IMR-90 (cell line): Measurements from ENCODE around the gene TNRC6A. TPM values are rescaled to one million over a fixed set of nuclear protein-coding genes. Genes with fewer than 3 reads are reported as not detected.

ENCODE experiments used
- ATAC-seq: fragments of 200-7000 bp; cut with Tn5 transposase; 2 replicates; pipeline ENCODE4 v1.9.1; 2020; ENCODE audit warnings: low read depth, mild to moderate bottlenecking, moderate library complexity
- BruUV-seq: library from RNA; stranded (reverse); fragments of 400-500 nt; replicated peaks from 2 replicates; lab custom pipeline; 2021; lab: Mats Ljungman, UMichigan
- CTCF ChIA-PET: fragments of 300-600 bp; formaldehyde crosslinking; extraction: SDS; loops from one replicate; lab custom pipeline; 2021; ENCODE audit warnings: antibody characterized with exemption; lab: Yijun Ruan, JAX
- POLR2A ChIA-PET: fragments of 300-600 bp; sonication (Branson Sonifier 250); formaldehyde crosslinking; loops from one replicate; lab custom pipeline; 2022; ENCODE audit warnings: antibody characterized with exemption; ENCODE audit not compliant: unreplicated experiment; lab: Charles Lee
- DNase-seq: peaks from one replicate; pipeline ENCODE4 v3.0.0; 2013
- H2AFZ ChIP-seq: replicated peaks from 2 replicates; pipeline ENCODE3; 2013; ENCODE audit warnings: low read length, mild to moderate bottlenecking; ENCODE audit not compliant: poor library complexity
- H2AK5ac ChIP-seq: 2 replicates; pipeline ENCODE4 v1.6.1; 2013; ENCODE audit warnings: low read depth, low read length, inconsistent platforms
- H2AK9ac ChIP-seq: replicated peaks from 2 replicates; pipeline ENCODE3; 2013; ENCODE audit warnings: mild to moderate bottlenecking, low read depth, low read length, moderate library complexity; ENCODE audit not compliant: poor library complexity
- H2BK120ac ChIP-seq: 2 replicates; pipeline ENCODE4 v1.6.1; 2013; ENCODE audit warnings: low read depth, low read length, inconsistent platforms
- H2BK15ac ChIP-seq: 3 replicates; pipeline ENCODE4 v1.6.1; 2013; ENCODE audit warnings: low read depth, low read length, inconsistent platforms
- H2BK20ac ChIP-seq: 2 replicates; pipeline ENCODE4 v1.6.1; 2013; ENCODE audit warnings: low read depth, mild to moderate bottlenecking, inconsistent platforms, low read length, moderate library complexity
- H2BK5ac ChIP-seq: 2 replicates; pipeline ENCODE4 v1.6.1; 2013; ENCODE audit warnings: mild to moderate bottlenecking, low read depth, low read length, inconsistent platforms; ENCODE audit not compliant: poor library complexity, severe bottlenecking
- H3K14ac ChIP-seq: replicated peaks from 2 replicates; pipeline ENCODE4 v1.6.1; 2013; ENCODE audit warnings: low read depth, low read length, inconsistent platforms
- H3K18ac ChIP-seq: 2 replicates; pipeline ENCODE4 v1.6.1; 2013; ENCODE audit warnings: low read depth, low read length, control low read depth
- H3K23ac ChIP-seq: 2 replicates; pipeline ENCODE4 v1.6.1; 2013; ENCODE audit warnings: low read depth, low read length, inconsistent platforms
- H3K27ac ChIP-seq: 2 replicates; pipeline ENCODE4 v1.5.1; 2013; ENCODE audit warnings: mild to moderate bottlenecking, control low read depth, low read length; ENCODE audit not compliant: insufficient read depth
- H3K27me3 ChIP-seq: 2 replicates; pipeline ENCODE4 v1.6.1; 2013; ENCODE audit warnings: low read length; ENCODE audit not compliant: control insufficient read depth, insufficient read depth
- H3K36me3 ChIP-seq: 2 replicates; pipeline ENCODE4 v1.6.1; 2013; ENCODE audit warnings: low read length, mixed read lengths; ENCODE audit not compliant: control insufficient read depth, insufficient read depth
- H3K4ac ChIP-seq: 2 replicates; pipeline ENCODE4 v1.6.1; 2013; ENCODE audit warnings: low read depth, low read length, inconsistent platforms
- H3K4me1 ChIP-seq: 2 replicates; pipeline ENCODE4 v1.6.1; 2013; ENCODE audit warnings: low read length, mixed read lengths; ENCODE audit not compliant: control insufficient read depth, insufficient read depth
- H3K4me2 ChIP-seq: 2 replicates; pipeline ENCODE4 v1.6.1; 2013; ENCODE audit warnings: low read depth, mild to moderate bottlenecking, control low read depth, low read length, moderate library complexity
- H3K4me3 ChIP-seq: 2 replicates; pipeline ENCODE4 v1.5.1; 2013; ENCODE audit warnings: low read depth, mild to moderate bottlenecking, control low read depth, low read length, moderate library complexity; ENCODE audit not compliant: insufficient read depth
- H3K56ac ChIP-seq: 2 replicates; pipeline ENCODE4 v1.6.1; 2013; ENCODE audit warnings: low read length, inconsistent platforms; ENCODE audit not compliant: insufficient read depth; ENCODE audit errors: extremely low read depth
- H3K79me1 ChIP-seq, 2 experiments: 2 replicates each; pipeline ENCODE4 v1.6.1; 2013; ENCODE audit warnings: low read length in 2 of 2, inconsistent platforms in 1 of 2, low read depth in 1 of 2
- H3K9ac ChIP-seq: 2 replicates; pipeline ENCODE4 v1.6.1; 2013; ENCODE audit warnings: low read depth, low read length, control low read depth
- H3K9me1 ChIP-seq: 2 replicates; pipeline ENCODE4 v1.6.1; 2013; ENCODE audit warnings: low read length, inconsistent platforms; ENCODE audit not compliant: insufficient read depth
- H3K9me3 ChIP-seq: 2 replicates; pipeline ENCODE4 v1.6.1; 2013; ENCODE audit warnings: low read length; ENCODE audit not compliant: control insufficient read depth, insufficient read depth
- H4K20me1 ChIP-seq: 2 replicates; pipeline ENCODE4 v1.6.1; 2013; ENCODE audit warnings: low read length, inconsistent platforms; ENCODE audit not compliant: insufficient read depth
- H4K5ac ChIP-seq: 2 replicates; pipeline ENCODE4 v1.6.1; 2013; ENCODE audit warnings: mild to moderate bottlenecking, low read depth, low read length, control low read depth
- H4K8ac ChIP-seq, 2 experiments: 2 replicates each; pipeline ENCODE4 v1.6.1; 2013; ENCODE audit warnings: low read depth in 2 of 2, low read length in 2 of 2, control low read depth in 1 of 2, inconsistent platforms in 1 of 2
- H4K91ac ChIP-seq: 2 replicates; pipeline ENCODE4 v1.6.1; 2013; ENCODE audit warnings: low read depth, low read length, inconsistent platforms; ENCODE audit not compliant: insufficient read depth
- MAZ ChIP-seq: IDR thresholded peaks from 2 replicates; pipeline ENCODE4 v1.6.1; 2012; ENCODE audit warnings: low read depth, mild to moderate bottlenecking, low read length, improper control_type of control experiment, moderate library complexity, borderline replicate concordance
- RFX5 ChIP-seq: IDR thresholded peaks from 2 replicates; pipeline ENCODE4 v1.8.0; 2012; ENCODE audit warnings: low read depth, mild to moderate bottlenecking, low read length, moderate library complexity
- WGBS, 2 experiments: methylation state at CpG; one replicate each; pipeline versions ENCODE4 v1.1.5 to v1.1.7; 2013; ENCODE audit warnings: missing lambda C conversion rate in 2 of 2; ENCODE audit not compliant: insufficient read length in 1 of 2; ENCODE audit errors: extremely low coverage in 2 of 2; 5-methylcytosine and 5-hydroxymethylcytosine counted together
- dilution Hi-C: fragments of 300-500 bp; cut with HindIII; formaldehyde crosslinking; loops from one replicate; pipeline ENCODE4 v1.14.3; 2018; ENCODE audit warnings: low sequenced_read_pairs; ENCODE audit not compliant: unreplicated experiment
- in situ Hi-C: fragments of 300-500 bp; cut with MboI; formaldehyde crosslinking; loops from 3 replicates; pipeline ENCODE4 v1.14.3; 2019; ENCODE audit warnings: low sequenced_read_pairs, inconsistent platforms, mixed read lengths
- intact Hi-C: fragments of 100-400 bp; cut with micrococcal nuclease; formaldehyde crosslinking; loops from 2 replicates; pipeline ENCODE4 v1.10.0; 2022
- polyA plus RNA-seq, 3 experiments: library from polyadenylated mRNA; depleted of rRNA; stranded (reverse); fragments of >200 nt; gene quantifications; 2 replicates each; pipeline ENCODE4 v1.2.3, GENCODE V29; 2012; ENCODE audit warnings: low replicate concordance in 1 of 3
- total RNA-seq: library from RNA; depleted of rRNA; stranded (reverse); fragments of >200 nt; gene quantifications from 2 replicates; pipeline ENCODE4 v1.2.3, GENCODE V29; 2012

TNRC6A gene
- total and polyA plus RNA-seq, 2 of the 4 experiments (the other 2 are of a cell fraction), result 32.4 to 42.3 TPM

GRCh38 chr16:24738895-24739294, 9.4 kb downstream of the TNRC6A start:
- no peak overlapping the region for H2BK20ac ChIP-seq
- peak overlapping the region; percentile 34; the same call in 1 of the 2 replicates for H2AK5ac ChIP-seq
- no peak overlapping the region for H2BK120ac ChIP-seq
- ChIA-PET POLR2A (no interaction called here), CTCF (no interaction called here)
- peaks cover 7 to 79% of the 10 kb centered on the region in 2 experiments for H3K79me1 ChIP-seq
- H3K14ac ChIP-seq, result no peak overlapping the region
- no TSS peak for BruUV-seq
- H3K27ac ChIP-seq, result no peak overlapping the region
- no peak overlapping the region for H2AFZ ChIP-seq
- in situ Hi-C loops, result no loop called here
- no peak overlapping the region for H3K9ac ChIP-seq
- no peak overlapping the region for H3K56ac ChIP-seq
- DNase-seq, result no peak
- TF ChIP-seq RFX5, result no peak
- no peak for TF ChIP-seq MAZ
- H3K36me3 ChIP-seq, result peaks cover 6% of the 10 kb centered on the region
- no peak overlapping the region for H3K4me2 ChIP-seq
- H3K4me3 ChIP-seq, result no peak overlapping the region
- H3K23ac ChIP-seq, result no peak overlapping the region
- no peak overlapping the region for H3K18ac ChIP-seq
- no peak overlapping the region for H4K5ac ChIP-seq
- H4K20me1 ChIP-seq, result peaks cover 82% of the 10 kb centered on the region
- H2BK15ac ChIP-seq, result no peak overlapping the region
- intact Hi-C loops, result no loop called here
- no peak overlapping the region for H2AK9ac ChIP-seq
- dilution Hi-C loops, result no loop called here
- H2BK5ac ChIP-seq, result no peak overlapping the region
- no CpG with 5 or more reads among the region's 3 CpGs for WGBS, 2 experiments
- H3K9me1 ChIP-seq, result peaks cover 31% of the 10 kb centered on the region
- no peaks in the 10 kb centered on the region for H3K9me3 ChIP-seq
- no peak for ATAC-seq
- no peaks in the 10 kb centered on the region for H3K27me3 ChIP-seq
- peaks cover 24% of the 10 kb centered on the region for H3K4me1 ChIP-seq
- H4K91ac ChIP-seq, result no peak overlapping the region
- H4K8ac ChIP-seq, result no peak overlapping the region
- no peak overlapping the region for H3K4ac ChIP-seq
